CD14-positive monocyte (primary cell): ENCODE measurements around the gene HAO1. TPM values are rescaled to one million over a fixed set of nuclear protein-coding genes. Genes with fewer than 3 reads are reported as not detected.

Experiments
- DNase-seq, 3 donors: peaks; one replicate each; pipeline ENCODE4 v3.0.0-alpha.2; 2011 to 2022
- H2AFZ ChIP-seq: 2 replicates; pipeline ENCODE4 v1.6.0; 2012; ENCODE audit warnings: mild to moderate bottlenecking, low read depth, low read length, inconsistent platforms; ENCODE audit not compliant: insufficient read depth, poor library complexity, severe bottlenecking
- H3K27ac ChIP-seq, 2 donors: 1 replicate in 1 of 2; 2 replicates in 1 of 2; pipeline ENCODE4 v1.5.1; 2012 to 2013; ENCODE audit warnings: low read length in 2 of 2, control low read depth in 1 of 2, inconsistent platforms in 1 of 2, low read depth in 1 of 2, mild to moderate bottlenecking in 1 of 2
- H3K27me3 ChIP-seq, 2 donors: one replicate each; pipeline versions ENCODE4 v1.6.0 to v1.6.1; 2011 to 2013; ENCODE audit warnings: low read length in 2 of 2; ENCODE audit not compliant: control insufficient read depth in 2 of 2, insufficient read depth in 2 of 2
- H3K36me3 ChIP-seq, 2 donors: replicated peaks in 1 of 2; 1 replicate in 1 of 2; 2 replicates in 1 of 2; pipeline versions ENCODE4 v1.5.1 to v1.6.1; 2012 to 2013; ENCODE audit warnings: low read length in 2 of 2, control low read depth in 1 of 2, inconsistent platforms in 1 of 2, mild to moderate bottlenecking in 1 of 2; ENCODE audit not compliant: insufficient read depth in 2 of 2, control insufficient read depth in 1 of 2
- H3K4me1 ChIP-seq, 2 donors: 1 replicate in 1 of 2; 2 replicates in 1 of 2; pipeline versions ENCODE4 v1.5.1 to v1.6.1; 2012 to 2013; ENCODE audit warnings: low read length in 2 of 2, control low read depth in 1 of 2, inconsistent platforms in 1 of 2, mild to moderate bottlenecking in 1 of 2, moderate library complexity in 1 of 2; ENCODE audit not compliant: insufficient read depth in 2 of 2, control insufficient read depth in 1 of 2
- H3K4me2 ChIP-seq: replicated peaks from 2 replicates; pipeline ENCODE3; 2012; ENCODE audit warnings: low read length, moderate library complexity, mild to moderate bottlenecking; ENCODE audit not compliant: poor library complexity, severe bottlenecking; ENCODE audit errors: extremely low read depth
- H3K4me3 ChIP-seq, 3 experiments: fragments of 200-600 bp in 1 of 3; sonication (generic) in 1 of 3; replicated peaks in 1 of 3; 1 replicate in 2 of 3; 2 replicates in 1 of 3; pipeline ENCODE4 v1.5.1; 2011 to 2013; ENCODE audit warnings: low read length in 3 of 3, mild to moderate bottlenecking in 3 of 3, control low read depth in 2 of 3, low read depth in 2 of 3, inconsistent platforms in 1 of 3, moderate library complexity in 1 of 3
- H3K79me2 ChIP-seq: 2 replicates; pipeline ENCODE4 v1.6.0; 2012; ENCODE audit warnings: mild to moderate bottlenecking, control low read depth, inconsistent platforms, low read length, moderate library complexity; ENCODE audit not compliant: insufficient read depth
- H3K9ac ChIP-seq: 2 replicates; pipeline ENCODE4 v1.6.0; 2017; ENCODE audit warnings: low read length, mild to moderate bottlenecking; ENCODE audit not compliant: insufficient read depth, poor library complexity, severe bottlenecking
- H3K9me3 ChIP-seq, 2 donors: replicated peaks in 1 of 2; 1 replicate in 1 of 2; 2 replicates in 1 of 2; pipeline versions ENCODE4 v1.5.1 to v1.6.1; 2012 to 2013; ENCODE audit warnings: low read length in 2 of 2, control low read depth in 1 of 2; ENCODE audit not compliant: control insufficient read depth in 1 of 2, insufficient read depth in 1 of 2
- H4K20me1 ChIP-seq: 2 replicates; pipeline ENCODE4 v1.6.0; 2012; ENCODE audit warnings: mild to moderate bottlenecking, low read length, control low read depth, moderate library complexity; ENCODE audit not compliant: insufficient read depth
- H3K27ac Mint-ChIP-seq, 7 donors: one replicate each; pipeline ENCODE4 v1.8.0; 2020; ENCODE audit warnings: mild to moderate bottlenecking in 7 of 7, mixed read lengths in 7 of 7, moderate library complexity in 6 of 7, inconsistent platforms in 2 of 7
- H3K27me3 Mint-ChIP-seq, 3 donors: one replicate each; pipeline ENCODE4 v1.8.0; 2021 to 2022; ENCODE audit warnings: low read depth in 3 of 3, mild to moderate bottlenecking in 3 of 3, mixed read lengths in 3 of 3, moderate library complexity in 3 of 3, inconsistent platforms in 1 of 3
- H3K36me3 Mint-ChIP-seq, 2 donors: one replicate each; pipeline ENCODE4 v1.8.0; 2020; ENCODE audit warnings: mixed read lengths in 2 of 2, inconsistent platforms in 1 of 2, mild to moderate bottlenecking in 1 of 2
- H3K4me1 Mint-ChIP-seq: one replicate; pipeline ENCODE4 v1.8.0; 2020; ENCODE audit warnings: mild to moderate bottlenecking, mixed read lengths
- H3K4me3 Mint-ChIP-seq, 2 donors: one replicate each; pipeline ENCODE4 v1.8.0; 2020; ENCODE audit warnings: mild to moderate bottlenecking in 2 of 2, mixed read lengths in 2 of 2, moderate library complexity in 1 of 2
- H3K9me3 Mint-ChIP-seq, 7 donors: one replicate each; pipeline ENCODE4 v1.8.0; 2020 to 2022; ENCODE audit warnings: mixed read lengths in 7 of 7, mild to moderate bottlenecking in 6 of 7, moderate library complexity in 6 of 7, inconsistent platforms in 2 of 7
- CTCF ChIP-seq: fragments of 200-600 bp; IDR thresholded peaks from one replicate; pipeline ENCODE4 v1.8.0; 2022; ENCODE audit warnings: antibody characterized with exemption, mild to moderate bottlenecking
- WGBS: methylation state at CpG from one replicate; pipeline ENCODE4 v1.1.5; 2013; ENCODE audit warnings: missing lambda C conversion rate; ENCODE audit not compliant: insufficient coverage; 5-methylcytosine and 5-hydroxymethylcytosine counted together
- intact Hi-C, 2 donors: fragments of 100-400 bp; cut with micrococcal nuclease; formaldehyde crosslinking; loops; one replicate each; pipeline versions ENCODE4 v1.15.0 to v1.15.1; 2023
- polyA plus RNA-seq, 3 donors: library from polyadenylated mRNA; depleted of rRNA in 1 of 3; unstranded in 2 of 3; stranded (reverse) in 1 of 3; fragments of 300-500 nt in 2 of 3; fragments of >200 nt in 1 of 3; fragmentation: Illumina TruSeq in 2 of 3; gene quantifications; 1 replicate in 2 of 3; 2 replicates in 1 of 3; pipeline ENCODE4 v1.2.3, GENCODE V29; 2012 to 2021

The HAO1 gene
- polyA plus RNA-seq, 3 donors, result not detected

GRCh38 chr20:7893014-7893730, 47.1 kb downstream of the HAO1 start:
- H3K9me3 Mint-ChIP-seq, result peaks cover 0 to 6% (median 0%) of the 10 kb centered on the region in 7 donors
- Histone ChIP-seq H3K9ac (no peak overlapping the region), H3K36me3 (no peaks in the 10 kb centered on the region), H2AFZ (no peak overlapping the region), H3K27me3 (no peaks in the 10 kb centered on the region), H3K4me2 (no peak overlapping the region), H3K4me3 (no peak overlapping the region), H4K20me1 (no peaks in the 10 kb centered on the region), H3K79me2 (no peaks in the 10 kb centered on the region), H3K9me3 (no peaks in the 10 kb centered on the region), H3K27ac (no peak overlapping the region), H3K4me1 (peaks cover 5 to 7% of the 10 kb centered on the region in 2 donors)
- intact Hi-C loops, result no loop called here
- peaks cover 2 to 3% (median 2%) of the 10 kb centered on the region in 3 donors for H3K27me3 Mint-ChIP-seq
- no peak for DNase-seq
- H3K4me1 Mint-ChIP-seq, result peaks cover 9% of the 10 kb centered on the region
- H3K36me3 Mint-ChIP-seq, result no peaks in the 10 kb centered on the region
- TF ChIP-seq CTCF, result no peak
- no peak overlapping the region for H3K4me3 Mint-ChIP-seq
- no peak overlapping the region for H3K27ac Mint-ChIP-seq
- 100% methylated on average over 3 of the region's 7 CpGs for WGBS

- H3K36me3 ChIP-seq, result no peaks in the 10 kb centered on the region
- H3K9ac ChIP-seq, result no peak overlapping the region
- H3K4me2 ChIP-seq, result no peak overlapping the region
- no peaks in the 10 kb centered on the region for H3K79me2 ChIP-seq
- no peak overlapping the region for H3K27ac ChIP-seq
- no peak overlapping the region for H2AFZ ChIP-seq
- DNase-seq, result no peak
- Mint-ChIP-seq H3K27me3 (peaks cover 2 to 3% (median 3%) of the 10 kb centered on the region in 3 donors), H3K36me3 (no peaks in the 10 kb centered on the region), H3K9me3 (peaks cover 0 to 6% (median 0%) of the 10 kb centered on the region in 7 donors), H3K4me3 (no peak overlapping the region), H3K27ac (no peak overlapping the region), H3K4me1 (no peaks in the 10 kb centered on the region)
- no peak overlapping the region for H3K4me3 ChIP-seq
- H3K4me1 ChIP-seq, result no peaks in the 10 kb centered on the region
- no peaks in the 10 kb centered on the region for H4K20me1 ChIP-seq
- H3K27me3 ChIP-seq, result no peaks in the 10 kb centered on the region
- 90% methylated on average over 2 of the region's 5 CpGs for WGBS
- no peaks in the 10 kb centered on the region for H3K9me3 ChIP-seq
- no peak for TF ChIP-seq CTCF
- intact Hi-C loops, result no loop called here
These were observed 48.6 kb downstream of the HAO1 start for GRCh38 chr20:7891705-7892104.
